ENCODE results near the gene FBN1.

The FBN1 gene

GRCh38 chr15:48419896-48420295 is 225.6 kb downstream of the FBN1 start:
- DNase-seq, result no peak

GRCh38 chr15:48418343-48418742 is 227.2 kb downstream of the FBN1 start:
- no peak for DNase-seq

- DNase-seq, result no peak
These were observed 229.2 kb downstream of the FBN1 start for GRCh38 chr15:48416301-48416700.

GRCh38 chr15:48415036-48415886 is 230.2 kb downstream of the FBN1 start:
- no peak for DNase-seq

GRCh38 chr15:48414015-48414414 is 231.5 kb downstream of the FBN1 start:
- DNase-seq, result no peak

GRCh38 chr15:48413304-48413703 is 232.2 kb downstream of the FBN1 start:
- no peak for DNase-seq

- no peak for DNase-seq
These were observed 233.4 kb downstream of the FBN1 start for GRCh38 chr15:48411971-48412591.

- DNase-seq, result no peak
These were observed 235.9 kb downstream of the FBN1 start for GRCh38 chr15:48409623-48410022.

GRCh38 chr15:48408327-48408726 is 237.2 kb downstream of the FBN1 start:
- no peak for DNase-seq

GRCh38 chr15:48407646-48408045 is 237.9 kb downstream of the FBN1 start:
- no peak for DNase-seq

- no peak for DNase-seq
These were observed 238.6 kb downstream of the FBN1 start for GRCh38 chr15:48406911-48407310.

GRCh38 chr15:48406266-48406891 is 239.1 kb downstream of the FBN1 start:
- DNase-seq, result no peak

- DNase-seq, result no peak
These were observed 242.9 kb downstream of the FBN1 start for GRCh38 chr15:48402427-48403177.

- DNase-seq, result no peak
These were observed 245.4 kb downstream of the FBN1 start for GRCh38 chr15:48400086-48400485.

- DNase-seq, result no peak
These were observed 247.7 kb downstream of the FBN1 start for GRCh38 chr15:48397841-48398240.

- no peak for DNase-seq
These were observed 249.5 kb downstream of the FBN1 start for GRCh38 chr15:48396020-48396419.

GRCh38 chr15:48395521-48396011 is 249.9 kb downstream of the FBN1 start:
- no peak for DNase-seq

- DNase-seq, result no peak
These were observed 250.5 kb downstream of the FBN1 start for GRCh38 chr15:48394970-48395369.

GRCh38 chr15:48393645-48394506 is 251.6 kb downstream of the FBN1 start:
- no peak for DNase-seq

- DNase-seq, result no peak
These were observed 253.2 kb downstream of the FBN1 start for GRCh38 chr15:48392356-48392755.

GRCh38 chr15:48391950-48392349 is 253.6 kb downstream of the FBN1 start:
- no peak for DNase-seq

GRCh38 chr15:48389691-48390143 is 255.8 kb downstream of the FBN1 start:
- DNase-seq, result no peak

Measured in KG1 (cell line).